Measurements from ENCODE around the gene PCNX2.

Gene PCNX2

DNA sequence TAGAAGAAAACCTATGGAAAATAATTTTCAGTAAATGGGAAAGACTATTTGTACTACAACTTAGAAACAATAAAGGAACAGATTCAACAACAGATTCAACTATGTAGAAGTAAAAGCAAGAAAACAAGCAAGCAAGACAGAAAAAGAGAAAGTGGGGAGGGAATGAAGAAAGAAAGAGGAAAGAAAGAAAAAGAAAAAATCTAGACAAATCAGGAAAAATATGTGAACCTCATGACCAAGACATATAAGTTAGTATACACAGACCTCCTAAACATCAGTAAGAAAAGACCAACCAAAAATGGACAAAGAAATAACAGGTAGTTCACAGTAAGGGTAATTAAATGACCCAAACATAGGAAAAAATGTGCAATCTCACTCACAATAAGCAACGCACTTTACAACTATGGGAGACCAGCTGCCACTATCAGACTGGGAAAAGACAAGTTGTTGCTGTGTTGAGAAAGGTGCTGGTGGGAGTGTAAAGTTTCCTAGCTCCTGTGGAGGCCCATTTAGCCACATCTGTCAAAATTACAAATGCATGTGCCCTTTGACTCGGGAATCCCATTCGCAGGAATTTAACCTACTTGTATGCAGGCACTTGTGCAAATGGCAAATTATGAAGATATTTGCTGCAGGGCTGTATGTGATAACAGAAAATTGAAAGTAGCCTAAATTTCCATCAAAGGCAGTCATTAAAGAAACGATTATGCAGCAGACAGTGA lies 18.1 kb upstream of the PCNX2 start:
- no peak for DNase-seq

DNA sequence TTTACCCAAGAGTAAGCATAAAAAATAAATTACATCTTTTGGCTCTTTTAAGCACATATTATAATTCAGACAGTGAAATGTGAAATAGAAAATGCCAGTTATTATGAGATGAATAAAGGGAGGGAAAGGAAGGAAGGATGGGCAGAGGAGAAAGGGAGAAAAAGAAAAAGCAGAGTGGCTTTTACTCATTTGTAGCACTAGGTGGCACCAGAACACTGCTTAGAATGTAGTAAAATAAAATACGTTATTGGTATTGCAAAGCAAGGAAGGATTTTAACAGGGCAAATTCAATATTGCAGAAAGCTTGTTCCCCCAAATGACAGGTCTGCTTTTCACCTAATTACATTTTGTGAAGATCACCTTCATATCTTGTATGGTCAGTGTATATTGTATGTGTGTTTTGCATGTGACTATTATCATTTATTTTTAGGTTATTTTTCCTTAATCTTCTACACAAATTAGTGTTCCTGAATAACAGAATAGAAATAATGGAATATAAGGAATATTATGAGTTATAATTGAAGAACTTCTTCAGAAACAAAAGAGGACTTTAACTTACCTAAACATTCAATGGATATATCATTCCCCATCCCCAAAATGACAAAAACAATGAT lies 9.1 kb upstream of the PCNX2 start:
- DNase-seq, result peak; percentile 32

GRCh38 chr1:233300326-233300725 lies 4.8 kb upstream of the PCNX2 start:
- DNase-seq, result no peak

DNA sequence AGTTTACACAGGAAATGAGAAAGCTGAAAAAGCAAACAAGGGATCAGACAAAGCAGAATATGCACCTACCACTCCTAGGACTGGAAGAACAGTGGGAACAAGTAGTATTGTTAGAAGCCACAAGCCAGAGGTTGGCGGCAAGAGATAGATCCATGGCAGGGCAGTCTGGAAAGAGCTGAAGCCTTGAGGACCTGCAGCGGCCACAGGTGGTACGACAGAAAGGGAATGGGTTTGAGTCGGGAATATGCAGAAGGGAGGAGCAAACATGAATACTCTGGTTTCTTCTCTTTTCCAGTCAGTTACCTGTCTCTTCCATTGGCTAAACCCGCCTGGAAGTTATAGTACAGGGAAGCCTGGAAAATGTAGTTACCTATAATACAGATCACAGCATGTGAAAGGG lies 3.9 kb upstream of the PCNX2 start:
- DNase-seq, result no peak

GRCh38 chr1:233295975-233296322 lies 424 bp upstream of the PCNX2 start:
- DNase-seq, result no peak

- DNase-seq, result peak; percentile 63
These were observed 650 bp downstream of the PCNX2 start for GRCh38 chr1:233294913-233295236.

DNA sequence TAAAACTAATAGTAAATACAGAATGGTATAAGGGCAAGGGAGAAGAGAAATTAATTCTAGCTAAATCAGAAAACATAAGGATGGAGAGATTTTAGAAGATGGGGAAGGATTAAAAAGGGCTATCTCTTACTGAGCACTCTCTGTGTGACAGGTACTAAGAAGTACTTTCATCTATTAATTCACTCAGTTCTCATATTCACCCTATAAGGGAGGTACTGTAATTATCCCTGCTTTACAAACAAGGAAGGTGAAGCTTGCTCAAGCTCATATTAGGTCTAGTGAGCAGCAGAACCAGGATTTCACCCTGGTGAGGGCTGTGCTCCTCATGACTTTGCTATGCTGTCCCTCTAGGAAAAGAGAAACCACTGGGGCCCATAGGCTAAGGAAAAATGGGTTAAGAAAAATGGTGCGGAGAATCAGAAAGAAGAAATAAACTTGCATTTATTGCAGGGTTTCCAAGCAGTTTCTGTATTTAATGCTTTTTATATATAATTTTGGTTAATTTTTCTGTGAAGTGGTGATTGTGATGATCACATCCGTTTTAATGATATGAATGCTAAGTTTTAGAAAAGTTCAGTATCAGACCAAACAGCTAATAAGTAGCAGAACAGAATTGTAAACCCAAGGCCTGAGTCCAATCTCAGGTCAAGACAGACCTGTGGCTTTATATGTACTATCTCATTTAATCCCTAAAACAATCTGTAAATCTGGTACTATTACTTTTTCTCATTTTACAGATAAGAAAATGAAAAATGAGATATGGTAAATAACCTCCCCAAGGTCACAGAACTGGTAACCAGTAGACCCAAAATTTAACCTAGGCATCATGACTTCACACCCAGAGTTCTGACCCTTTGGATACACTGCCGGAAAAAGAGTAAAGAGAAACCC lies 1.7 kb downstream of the PCNX2 start:
- DNase-seq, result no peak

DNA sequence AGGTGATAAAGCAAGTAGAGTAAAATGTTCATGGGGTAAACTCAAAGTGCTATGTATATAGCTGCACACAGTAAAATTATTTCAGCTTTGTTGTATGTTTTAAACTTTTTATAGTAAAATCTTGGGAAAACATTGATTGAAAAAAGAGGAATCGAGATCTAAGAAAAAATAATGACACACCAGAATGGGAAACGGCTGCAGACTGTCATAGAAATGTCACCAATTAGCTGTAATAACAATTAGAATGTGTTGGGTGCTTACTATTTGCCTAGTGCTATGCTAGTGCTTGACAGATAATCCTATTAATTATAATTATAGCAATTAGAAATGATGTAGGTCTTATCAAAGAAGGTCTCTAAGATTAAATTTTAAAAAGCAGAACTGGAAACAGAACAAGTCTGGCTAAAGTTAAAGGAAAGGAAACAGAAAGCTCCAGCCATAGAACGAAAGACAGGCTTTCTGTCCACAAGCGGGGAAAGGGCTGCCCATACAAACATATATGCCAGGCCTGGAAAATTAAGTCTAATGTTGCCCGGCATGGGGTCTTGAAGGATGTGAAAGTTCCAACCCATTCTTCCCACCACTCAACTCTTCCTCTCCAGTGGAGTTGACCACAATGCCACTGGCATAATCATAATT lies 5.0 kb downstream of the PCNX2 start:
- DNase-seq, result no peak

DNA sequence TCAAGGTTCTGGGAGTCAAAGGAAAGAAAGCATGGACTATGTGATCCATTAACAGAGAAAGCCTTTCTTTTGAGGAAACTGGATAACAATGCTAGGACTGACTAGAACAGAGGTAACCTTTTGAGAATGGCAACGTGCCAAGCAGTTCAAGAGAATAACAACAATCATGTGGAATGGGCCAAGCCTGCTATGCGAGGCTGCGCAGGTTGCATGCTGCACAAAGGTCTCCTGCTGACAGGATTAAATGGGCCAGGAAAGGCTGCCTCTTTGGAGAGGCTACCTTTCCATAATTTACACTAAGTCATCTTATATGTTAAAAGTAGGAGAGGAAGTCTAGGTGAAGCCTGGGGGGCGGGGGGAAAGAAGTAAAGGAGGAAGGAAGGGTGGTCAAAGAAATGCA lies 5.8 kb downstream of the PCNX2 start:
- DNase-seq, result peak; percentile 68

DNA sequence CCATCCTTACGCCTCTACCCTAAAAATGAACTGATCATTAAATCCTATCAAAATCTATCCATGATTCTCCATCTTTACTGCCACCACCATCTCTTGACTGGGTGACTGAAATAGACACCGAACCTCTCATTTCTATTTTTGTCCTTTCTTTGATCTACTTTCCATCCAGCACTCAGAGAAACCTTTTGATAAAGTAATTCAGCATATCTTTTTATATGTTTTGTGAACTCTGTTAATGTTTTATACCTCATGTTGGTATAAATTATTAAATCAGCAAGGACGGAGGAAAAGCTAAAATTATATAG lies 13.0 kb downstream of the PCNX2 start:
- no peak for DNase-seq

GRCh38 chr1:233281711-233282581 lies 13.6 kb downstream of the PCNX2 start:
- no peak for DNase-seq

GRCh38 chr1:233279971-233280370 lies 15.6 kb downstream of the PCNX2 start:
- DNase-seq, result no peak

GRCh38 chr1:233278631-233279030 lies 16.9 kb downstream of the PCNX2 start:
- DNase-seq, result no peak

DNA sequence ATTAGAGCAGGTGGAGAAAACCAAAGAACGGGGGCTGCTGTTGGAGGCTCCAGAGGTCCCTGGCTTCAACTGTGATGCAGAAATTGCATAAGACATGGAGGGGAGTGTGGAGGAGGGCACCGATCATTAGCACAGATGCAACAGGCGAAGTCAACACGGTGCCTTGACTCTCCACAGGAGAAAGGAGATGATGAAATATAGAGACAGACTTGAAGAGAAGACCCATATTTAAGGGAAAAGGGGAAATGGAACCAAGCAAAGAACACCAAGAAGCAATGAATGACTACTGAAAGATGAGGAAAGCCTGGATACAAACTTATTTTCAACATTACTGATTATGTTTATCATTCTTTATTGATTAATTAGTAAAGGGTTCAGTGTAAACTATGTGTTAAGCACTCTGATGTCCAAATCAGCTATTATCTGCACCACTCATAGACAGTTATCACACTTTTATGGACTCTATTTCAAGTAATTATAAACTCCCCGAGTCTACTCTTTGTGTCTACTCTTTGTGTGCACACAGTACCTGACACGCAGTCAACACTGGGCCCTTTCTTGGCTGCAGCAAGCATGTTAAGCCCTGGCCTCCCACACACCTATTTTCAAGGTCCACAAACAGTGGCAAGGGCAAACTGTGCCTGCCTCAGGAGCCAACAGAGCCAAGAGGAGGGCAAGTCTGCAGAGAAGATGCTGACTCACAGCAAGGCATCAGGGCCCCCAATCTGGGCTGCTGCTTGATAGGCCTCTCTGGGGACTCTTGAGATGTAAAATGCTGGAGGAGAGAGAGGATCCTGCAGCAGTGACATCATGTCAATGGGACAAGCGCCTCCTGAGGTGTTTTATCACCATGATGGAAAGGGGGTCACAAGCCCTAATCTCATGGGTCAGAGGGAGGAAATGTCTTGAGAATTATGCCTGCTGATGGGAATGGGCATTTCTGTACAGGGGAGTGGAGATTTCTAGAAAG lies 17.6 kb downstream of the PCNX2 start:
- DNase-seq, result no peak

- no peak for DNase-seq
These were observed 25.9 kb downstream of the PCNX2 start for GRCh38 chr1:233269656-233270055.

- no peak for DNase-seq
These were observed 27.0 kb downstream of the PCNX2 start for GRCh38 chr1:233268389-233269022.

DNA sequence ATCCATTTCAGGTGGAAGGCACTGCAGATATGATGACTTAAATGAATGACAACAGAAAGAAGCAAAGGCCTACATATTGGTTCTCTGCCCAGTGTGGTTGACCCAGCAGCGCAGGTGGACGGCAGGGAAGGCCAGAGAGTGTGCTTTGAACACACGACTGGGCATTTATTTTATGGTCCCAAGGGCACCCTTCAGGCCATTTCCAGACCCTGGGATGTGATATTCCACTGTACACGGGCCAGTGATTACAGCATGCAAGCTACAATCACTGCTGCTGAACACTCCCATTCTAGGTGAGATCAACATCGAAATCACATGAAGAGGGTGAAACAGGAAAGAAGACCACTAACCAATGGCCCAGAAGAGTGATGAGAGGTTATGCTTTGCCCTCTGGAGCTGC lies 33.8 kb downstream of the PCNX2 start:
- DNase-seq, result no peak

DNA sequence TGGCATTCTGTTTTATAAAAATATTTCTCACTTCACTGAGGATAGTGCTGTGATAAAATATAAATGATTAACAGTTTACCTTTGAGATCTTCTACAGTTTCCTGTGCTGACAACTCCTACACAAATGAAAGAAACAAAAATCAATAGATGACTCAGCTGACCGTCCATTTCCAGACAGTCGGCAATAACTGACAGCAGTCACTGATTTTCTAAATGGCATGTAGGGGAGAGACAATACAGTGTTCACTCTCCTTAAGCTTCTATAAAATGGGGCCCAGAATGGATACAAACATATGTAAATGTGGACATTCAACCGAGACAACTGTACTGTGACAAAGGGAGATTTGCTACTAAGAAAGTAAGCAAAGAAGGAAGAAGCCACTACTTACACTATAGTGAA lies 34.3 kb downstream of the PCNX2 start:
- DNase-seq, result no peak

- no peak for DNase-seq
These were observed 37.7 kb downstream of the PCNX2 start for GRCh38 chr1:233257786-233258185.

DNA sequence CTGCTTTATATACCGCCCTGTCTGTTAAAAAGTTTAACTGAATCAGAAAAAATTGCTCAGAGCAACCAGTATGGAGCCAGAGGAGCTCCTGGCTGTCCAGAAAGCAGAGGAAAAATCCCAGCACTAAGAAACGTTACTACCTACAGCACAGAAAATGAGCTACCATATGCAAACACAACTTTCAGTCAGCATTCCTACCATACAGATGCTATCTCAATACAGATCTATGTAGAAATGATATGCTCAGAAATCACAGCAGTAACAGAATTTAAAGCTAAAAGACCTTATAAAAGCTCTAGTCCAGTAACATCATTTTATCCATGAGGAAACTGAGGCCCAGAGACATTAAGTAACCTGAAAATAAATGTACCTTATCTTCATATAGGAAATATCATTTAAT lies 38.7 kb downstream of the PCNX2 start:
- DNase-seq, result no peak

GRCh38 chr1:233256191-233256590 lies 39.3 kb downstream of the PCNX2 start:
- no peak for DNase-seq
